NCI-H460 (cell line): ENCODE results near the gene PLXNA2. TPM values are rescaled to one million over a fixed set of nuclear protein-coding genes. Genes with fewer than 3 reads are reported as not detected.

ENCODE experiments used
- DNase-seq: peaks from one replicate; pipeline ENCODE4 v3.0.0-alpha.2; 2016; ENCODE audit warnings: low read depth; ENCODE audit errors: extremely low read depth
- small RNA-seq, 2 experiments: library from RNA; depleted of rRNA; stranded (forward); fragments of <200 nt; gene quantifications; one replicate each; pipeline ENCODE3, GENCODE V24; 2014
- total RNA-seq: library from RNA; depleted of rRNA; stranded (reverse); fragments of >200 nt; shearing (Covaris generic); gene quantifications from 2 replicates; pipeline ENCODE4 v1.2.3, GENCODE V29; 2014

PLXNA2 gene
- total RNA-seq, 1 experiment from 2014 or later, result 6.5 TPM

DNA sequence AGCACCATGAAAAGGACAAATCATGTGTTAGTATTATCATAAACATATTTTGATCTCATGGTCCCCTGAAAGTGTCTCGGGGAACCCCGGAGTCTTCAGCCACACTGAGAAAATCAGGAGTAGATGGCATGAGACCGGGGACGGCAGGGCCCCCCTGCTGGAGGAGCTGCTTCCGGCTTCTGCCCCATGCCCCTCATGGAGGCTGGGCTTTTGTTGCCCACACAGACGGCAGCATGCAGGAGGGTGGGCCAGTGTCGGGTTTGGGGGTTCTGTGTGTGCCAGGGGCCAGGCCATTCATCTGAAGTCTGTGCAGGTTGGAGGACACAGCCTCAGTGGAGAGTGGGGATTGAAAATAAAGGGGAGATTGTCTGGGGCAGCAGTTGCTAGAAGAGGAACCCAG is 258.2 kb downstream of the PLXNA2 start:
- DNase-seq, result no peak

DNA sequence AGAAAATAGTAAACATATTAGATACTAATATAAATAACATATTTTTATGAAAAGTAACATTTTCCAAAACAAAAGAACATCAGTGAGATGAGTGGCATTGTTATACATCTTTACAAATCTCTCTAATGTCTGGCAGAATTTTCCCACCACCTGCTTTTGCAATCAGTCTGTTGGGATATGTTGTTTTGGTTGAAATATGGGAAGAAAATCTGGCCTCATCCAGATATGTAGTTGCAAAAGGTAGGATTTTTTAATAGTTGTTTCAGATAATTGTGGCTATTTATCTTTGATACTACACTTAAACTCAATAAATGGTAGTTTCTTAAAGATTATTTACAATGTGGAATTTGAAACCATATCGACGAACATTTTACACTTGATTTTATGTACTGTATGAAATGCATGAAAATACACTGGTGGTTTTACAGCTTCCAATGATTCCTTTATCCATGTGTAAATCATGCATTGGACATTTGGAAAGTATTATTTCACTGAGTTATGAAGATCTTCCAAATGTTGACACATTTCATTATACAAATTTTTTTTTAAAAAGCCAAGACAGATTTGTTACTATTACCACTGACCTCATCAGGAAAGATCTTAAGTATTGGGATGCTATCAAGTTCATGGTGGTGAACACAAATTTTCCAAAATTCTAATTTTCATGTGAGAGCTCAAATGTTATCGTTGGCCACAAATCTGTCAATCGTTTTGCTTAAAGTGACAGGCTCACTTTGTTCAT is 259.2 kb downstream of the PLXNA2 start:
- no peak for DNase-seq

DNA sequence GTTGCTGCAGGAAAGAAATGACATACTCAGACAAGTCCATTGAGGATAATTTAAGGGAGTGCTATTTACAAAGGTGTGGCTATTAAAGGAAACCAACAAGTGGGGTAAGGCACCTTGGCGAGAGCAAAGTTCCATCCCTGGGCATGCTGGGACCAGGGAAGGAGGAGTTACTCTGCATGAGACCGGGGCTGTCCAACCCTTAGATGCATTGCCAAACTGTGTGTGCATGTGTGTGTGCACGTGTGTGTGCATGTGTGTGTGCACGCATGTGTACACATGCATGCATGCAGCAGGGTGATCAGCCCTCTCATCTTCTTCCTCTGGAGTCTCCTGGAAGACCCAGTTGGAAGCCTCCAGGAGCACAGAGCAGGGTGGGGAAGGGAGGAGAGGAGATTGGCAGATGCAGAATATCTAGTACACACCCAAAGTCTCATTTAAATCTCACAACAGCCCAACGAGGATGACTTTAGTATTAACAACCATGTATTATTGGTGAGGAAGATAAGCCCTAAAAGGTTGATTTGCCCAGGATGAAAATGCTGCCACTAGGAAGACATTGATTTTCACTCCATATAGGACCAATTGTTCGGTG is 261.0 kb downstream of the PLXNA2 start:
- no peak for DNase-seq

DNA sequence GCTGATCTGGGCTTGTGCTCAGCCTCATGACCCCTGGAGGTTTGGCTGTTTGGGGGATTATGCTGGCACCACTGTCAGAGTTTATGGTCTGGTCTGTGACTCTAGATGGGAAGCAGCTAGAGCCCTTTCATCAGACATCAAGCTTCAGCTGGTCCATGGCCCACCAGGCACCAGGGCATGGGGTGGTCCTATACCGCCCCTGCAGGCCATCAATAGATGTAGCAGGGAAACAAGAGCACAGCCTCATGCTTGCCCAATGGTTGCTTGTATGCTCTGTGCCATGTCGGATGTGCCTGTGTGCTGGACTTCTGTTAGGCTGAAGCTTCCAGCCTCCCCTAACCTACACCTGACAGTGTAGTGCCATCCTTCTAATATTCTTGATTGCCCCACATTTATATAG is 262.2 kb downstream of the PLXNA2 start:
- DNase-seq, result no peak

DNA sequence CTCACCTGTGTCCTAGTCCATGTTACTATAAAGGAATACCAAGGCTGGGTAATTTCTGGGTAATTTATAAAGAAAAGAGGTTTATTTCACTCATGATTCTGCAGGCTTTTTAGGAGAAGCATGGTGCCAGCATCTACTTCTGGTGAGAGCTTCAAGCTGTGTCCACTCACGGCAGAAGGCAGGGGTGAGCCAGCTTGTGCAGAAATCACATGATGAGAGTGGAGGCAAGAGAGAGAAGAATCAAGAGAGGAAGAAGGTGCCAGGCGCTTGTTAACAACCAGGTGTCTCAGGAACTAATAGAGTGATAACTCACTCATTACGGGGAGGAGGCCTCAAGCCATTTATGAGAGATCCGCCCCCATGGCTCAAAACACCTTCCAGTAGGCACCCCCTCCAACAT is 265.7 kb downstream of the PLXNA2 start:
- DNase-seq, result no peak

DNA sequence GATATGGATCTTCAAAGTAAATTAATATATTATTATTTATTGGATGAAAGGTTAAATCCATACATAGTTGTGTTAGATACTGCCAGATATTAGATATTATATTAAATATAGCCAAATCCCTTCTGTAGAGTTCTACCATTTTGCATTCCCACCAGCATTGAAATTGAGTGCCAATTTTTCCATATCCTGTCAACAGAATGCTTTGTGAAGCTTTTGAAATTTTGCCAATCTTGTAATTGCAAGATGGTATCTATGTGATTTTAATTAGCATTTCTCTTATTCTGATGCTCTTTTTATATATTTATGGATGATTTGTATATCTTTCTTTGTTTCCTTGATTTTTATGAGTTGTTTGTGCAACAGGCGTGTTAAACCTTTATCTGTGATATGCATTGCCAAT is 266.3 kb downstream of the PLXNA2 start:
- no peak for DNase-seq

DNA sequence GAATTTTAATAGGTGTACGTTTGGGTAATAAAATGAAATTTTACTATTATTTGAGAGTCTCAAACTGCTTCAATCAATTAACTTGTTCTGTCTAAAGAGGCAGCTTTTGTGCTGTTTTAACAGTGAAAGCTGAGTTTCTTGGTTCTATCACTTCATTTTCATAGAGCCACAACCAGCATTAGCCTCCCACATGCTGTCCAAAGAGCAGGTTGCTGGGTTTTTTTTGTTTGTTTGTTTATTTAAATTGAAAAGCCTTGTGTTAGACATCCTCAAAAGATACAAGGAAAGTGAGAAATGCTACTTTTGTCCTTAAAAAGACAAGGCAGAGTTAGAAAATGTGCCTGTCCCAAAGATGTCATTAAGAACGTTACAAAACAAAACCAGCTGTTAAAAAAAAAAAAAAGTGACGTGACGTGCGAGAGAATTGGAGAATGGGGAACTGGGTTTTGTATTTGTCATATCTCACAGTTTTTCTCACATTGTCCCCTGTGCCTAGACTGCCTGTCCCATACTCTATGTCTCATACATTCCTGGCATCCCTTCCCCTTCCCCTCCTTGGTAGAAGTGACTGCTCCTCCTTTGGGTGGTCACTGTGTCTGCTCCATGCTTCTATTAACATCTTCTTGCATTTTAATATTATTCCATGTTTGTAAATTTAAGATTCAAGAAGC is 270.2 kb downstream of the PLXNA2 start:
- DNase-seq, result no peak

DNA sequence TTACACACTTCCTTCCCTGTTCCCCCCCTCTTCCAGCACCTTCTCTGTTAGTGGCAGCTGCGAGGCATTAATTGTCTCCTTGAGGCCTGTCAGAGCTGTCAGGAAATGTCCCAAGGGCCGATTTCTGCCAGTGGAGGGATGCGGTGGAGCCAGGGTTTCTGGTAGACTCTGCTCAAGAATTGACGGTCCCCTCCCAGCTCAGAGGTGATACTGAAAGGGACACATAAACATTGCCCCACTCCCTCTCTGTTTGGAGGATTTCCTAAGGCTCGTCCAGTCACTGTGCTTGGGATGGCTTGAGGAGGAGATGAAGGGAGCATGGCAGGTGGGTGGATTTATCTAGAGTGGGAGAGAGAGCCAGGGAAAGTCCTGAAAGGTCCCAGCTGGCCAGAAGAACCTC is 271.8 kb downstream of the PLXNA2 start:
- no peak for DNase-seq

Small RNA genes within 50 kb of the gene (small RNA-seq; reads per million reads assigned to genes)
- 0 reads per million in 2 experiments for gene AL606753.1
